ENCODE data around the gene TPRA1. TPM values are rescaled to one million over a fixed set of nuclear protein-coding genes. Genes with fewer than 3 reads are reported as not detected.

The TPRA1 gene
- total and polyA plus RNA-seq, 2 donors (not counting 1 experiment from before 2014, with no cell fraction given) = 17.5 to 47.4 TPM

- H3K9ac ChIP-seq (ENCODE audit: insufficient read depth, low read length) = no peak overlapping the region
- H3K4me1 ChIP-seq (ENCODE audit: control insufficient read depth, extremely low read depth, insufficient read depth, low read length) = peaks cover 2% of the 10 kb centered on the region
- H4K20me1 ChIP-seq (ENCODE audit: control insufficient read depth, extremely low read depth, insufficient read depth, low read length) = no peaks in the 10 kb centered on the region
- H3K27me3 ChIP-seq (ENCODE audit: control insufficient read depth, insufficient read depth, low read length) = no peaks in the 10 kb centered on the region
- no peaks in the 10 kb centered on the region for H3K79me2 ChIP-seq (ENCODE audit: control insufficient read depth, insufficient read depth, low read length)
- H3K4me2 ChIP-seq (ENCODE audit: extremely low read depth, insufficient read depth, low read length) = no peak overlapping the region
- peaks cover 17% of the 10 kb centered on the region for H3K36me3 ChIP-seq (ENCODE audit: control insufficient read depth, insufficient read depth, low read length)
- no peak for DNase-seq (ENCODE audit: low read depth in 2 of 2)
- no peak for TF ChIP-seq CTCF (conservative IDR thresholded peaks at IDR 0.05 in 1 of 2, IDR thresholded peaks at IDR 0.05 in 1 of 2; ENCODE audit: low read depth in 1 of 2, low read length in 2 of 2)
- no peak for TF ChIP-seq EZH2 (IDR thresholded peaks at IDR 0.05; ENCODE audit: low read length, missing control alignments)
- H3K4me3 ChIP-seq (replicated peaks in 1 of 4; ENCODE audit: control extremely low read depth in 1 of 4, insufficient read depth in 1 of 4, low read depth in 3 of 4, low read length in 4 of 4) = no peak overlapping the region
- no peaks in the 10 kb centered on the region for H3K9me3 ChIP-seq (ENCODE audit: control insufficient read depth, insufficient read depth, low read depth, low read length)
- no peak overlapping the region for H3K27ac ChIP-seq (ENCODE audit: insufficient read depth, low read length)
- no peak overlapping the region for H2AFZ ChIP-seq (ENCODE audit: low read length)
Observed at GRCh38 chr3:127616836-127617605, 26.5 kb upstream of the TPRA1 start.

GRCh38 chr3:127615631-127616305 lies 25.2 kb upstream of the TPRA1 start:
- Histone ChIP-seq H3K27me3 (ENCODE audit: control insufficient read depth, insufficient read depth, low read length) (no peaks in the 10 kb centered on the region), H3K4me1 (ENCODE audit: control insufficient read depth, extremely low read depth, insufficient read depth, low read length) (peaks cover 2% of the 10 kb centered on the region), H3K4me2 (ENCODE audit: extremely low read depth, insufficient read depth, low read length) (no peak overlapping the region), H2AFZ (ENCODE audit: low read length) (no peak overlapping the region), H3K79me2 (ENCODE audit: control insufficient read depth, insufficient read depth, low read length) (no peaks in the 10 kb centered on the region), H3K27ac (ENCODE audit: insufficient read depth, low read length) (no peak overlapping the region), H3K9me3 (ENCODE audit: control insufficient read depth, insufficient read depth, low read depth, low read length) (no peaks in the 10 kb centered on the region), H3K9ac (ENCODE audit: insufficient read depth, low read length) (no peak overlapping the region), H3K36me3 (ENCODE audit: control insufficient read depth, insufficient read depth, low read length) (peaks cover 14% of the 10 kb centered on the region), H3K4me3 (replicated peaks in 1 of 4; ENCODE audit: control extremely low read depth in 1 of 4, insufficient read depth in 1 of 4, low read depth in 3 of 4, low read length in 4 of 4) (no peak overlapping the region), H4K20me1 (ENCODE audit: control insufficient read depth, extremely low read depth, insufficient read depth, low read length) (no peaks in the 10 kb centered on the region)
- DNase-seq (ENCODE audit: low read depth in 2 of 2) = no peak
- no peak for TF ChIP-seq CTCF (conservative IDR thresholded peaks at IDR 0.05 in 1 of 2, IDR thresholded peaks at IDR 0.05 in 1 of 2; ENCODE audit: low read depth in 1 of 2, low read length in 2 of 2)
- no peak for TF ChIP-seq EZH2 (IDR thresholded peaks at IDR 0.05; ENCODE audit: low read length, missing control alignments)

GRCh38 chr3:127614928-127615589 lies 24.5 kb upstream of the TPRA1 start:
- no peaks in the 10 kb centered on the region for H3K9me3 ChIP-seq (ENCODE audit: control insufficient read depth, insufficient read depth, low read depth, low read length)
- H3K36me3 ChIP-seq (ENCODE audit: control insufficient read depth, insufficient read depth, low read length) = peaks cover 11% of the 10 kb centered on the region
- peaks cover 2% of the 10 kb centered on the region for H3K4me1 ChIP-seq (ENCODE audit: control insufficient read depth, extremely low read depth, insufficient read depth, low read length)
- peak in 1 of 2 donors; percentile 15 for DNase-seq (ENCODE audit: low read depth in 2 of 2)
- no peak overlapping the region for H3K4me2 ChIP-seq (ENCODE audit: extremely low read depth, insufficient read depth, low read length)
- no peak overlapping the region for H3K4me3 ChIP-seq (replicated peaks in 1 of 4; ENCODE audit: control extremely low read depth in 1 of 4, insufficient read depth in 1 of 4, low read depth in 3 of 4, low read length in 4 of 4)
- no peaks in the 10 kb centered on the region for H3K79me2 ChIP-seq (ENCODE audit: control insufficient read depth, insufficient read depth, low read length)
- TF ChIP-seq EZH2 (IDR thresholded peaks at IDR 0.05; ENCODE audit: low read length, missing control alignments) = no peak
- H3K9ac ChIP-seq (ENCODE audit: insufficient read depth, low read length) = no peak overlapping the region
- no peak overlapping the region for H3K27ac ChIP-seq (ENCODE audit: insufficient read depth, low read length)
- no peaks in the 10 kb centered on the region for H4K20me1 ChIP-seq (ENCODE audit: control insufficient read depth, extremely low read depth, insufficient read depth, low read length)
- H2AFZ ChIP-seq (ENCODE audit: low read length) = no peak overlapping the region
- H3K27me3 ChIP-seq (ENCODE audit: control insufficient read depth, insufficient read depth, low read length) = no peaks in the 10 kb centered on the region
